Suprapubic skin (tissue), 4 donors: ENCODE results near the gene DERL3. TPM values are rescaled to one million over a fixed set of nuclear protein-coding genes. Genes with fewer than 3 reads are reported as not detected.

Source experiments
- DNase-seq, 2 donors: peaks; one replicate each; pipeline ENCODE4 v3.0.0-alpha.2; 2019; ENCODE audit warnings: low spot score in 2 of 2
- H3K27ac ChIP-seq: fragments of 200-600 bp; sonication (generic); one replicate; pipeline ENCODE4 v1.5.1; 2019
- H3K27me3 ChIP-seq: fragments of 200-600 bp; sonication (generic); one replicate; pipeline ENCODE4 v1.5.1; 2019
- H3K36me3 ChIP-seq: fragments of 200-600 bp; sonication (generic); one replicate; pipeline ENCODE4 v1.5.1; 2019
- H3K4me1 ChIP-seq: fragments of 200-600 bp; sonication (generic); one replicate; pipeline ENCODE4 v1.5.1; 2019
- H3K4me3 ChIP-seq: fragments of 200-600 bp; sonication (generic); one replicate; pipeline ENCODE4 v1.5.1; 2019; ENCODE audit warnings: mild to moderate bottlenecking
- H3K9me3 ChIP-seq: fragments of 200-600 bp; sonication (generic); one replicate; pipeline ENCODE4 v1.5.1; 2019
- EP300 ChIP-seq: sonication (generic); formaldehyde crosslinking; IDR thresholded peaks from one replicate; pipeline ENCODE4 v1.6.1; 2017; ENCODE audit warnings: antibody characterized with exemption
- POLR2A ChIP-seq, 2 donors: fragments of 450-650 bp; IDR thresholded peaks; one replicate each; pipeline ENCODE4 v1.6.1; 2017; ENCODE audit warnings: antibody characterized with exemption in 2 of 2, mild to moderate bottlenecking in 2 of 2, moderate library complexity in 2 of 2
- POLR2AphosphoS5 ChIP-seq, 3 donors: sonication (generic); formaldehyde crosslinking; IDR thresholded peaks; one replicate each; pipeline ENCODE4 v1.6.1; 2017; ENCODE audit warnings: antibody characterized with exemption in 3 of 3
- WGBS: methylation state at CpG from one replicate; pipeline ENCODE4 v1.1.5; 2018; 5-methylcytosine and 5-hydroxymethylcytosine counted together
- total RNA-seq, 4 donors: library from RNA; depleted of rRNA; stranded (reverse); fragments of >200 nt; gene quantifications; one replicate each; pipeline ENCODE4 v1.1.0, GENCODE V29; 2016
- TF ChIP-seq, protein P1 (sequence below), 2 donors: fragments of 200-600 bp in 1 of 2; fragments of 450-650 bp in 1 of 2; sonication (generic) in 1 of 2; IDR thresholded peaks; one replicate each; pipeline ENCODE4 v1.5.1; 2016 to 2019; ENCODE audit warnings: antibody characterized with exemption in 2 of 2, mild to moderate bottlenecking in 1 of 2, moderate library complexity in 1 of 2

DERL3 gene
- total RNA-seq, 4 donors from 2014 or later = 0.34 to 0.94 (median 0.56) TPM; not detected in 1

DNA sequence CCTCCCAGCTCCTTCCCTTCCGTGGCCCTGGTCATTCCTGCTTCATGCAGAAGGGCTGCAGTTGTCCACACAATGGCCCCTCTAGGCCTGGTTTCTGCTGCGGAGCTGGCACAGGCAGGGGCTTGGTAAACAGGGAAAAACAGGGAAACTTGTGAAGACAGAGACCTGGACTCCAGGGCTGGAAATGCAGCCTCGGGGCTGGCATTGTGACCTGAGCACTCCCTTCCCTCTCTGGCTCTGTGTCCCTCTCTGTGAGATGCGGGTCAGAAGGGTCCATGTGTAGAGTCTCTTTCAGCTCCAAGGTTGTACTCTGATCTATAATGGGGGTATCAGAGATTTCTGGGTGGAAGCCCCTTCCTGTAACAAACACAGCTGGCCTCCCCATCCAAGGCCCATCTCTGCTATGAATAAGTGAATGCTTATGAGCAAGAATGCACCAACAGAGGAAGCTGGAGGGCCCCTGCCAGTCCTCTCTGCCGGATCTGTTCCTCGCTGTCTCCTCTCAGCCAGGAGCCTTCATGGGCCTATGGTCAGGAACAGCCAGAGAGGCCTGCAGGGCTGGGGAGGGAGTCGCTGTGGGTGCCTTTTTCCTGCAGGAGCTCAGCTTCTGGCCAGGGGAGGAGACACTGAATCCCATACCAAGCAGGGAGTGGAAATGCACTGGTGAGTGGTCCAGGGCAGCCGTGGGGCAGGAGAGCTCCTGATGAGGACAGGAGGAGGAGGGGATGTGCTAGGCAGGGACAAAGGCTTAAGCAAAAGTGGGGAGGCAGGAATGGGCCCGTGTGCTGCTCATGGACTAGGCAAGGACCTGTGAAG lies 6.7 kb upstream of the DERL3 start:
- no peak overlapping the region for H3K4me3 ChIP-seq
- DNase-seq = no peak
- no peaks in the 10 kb centered on the region for H3K36me3 ChIP-seq
- peaks cover 25% of the 10 kb centered on the region for H3K4me1 ChIP-seq
- TF ChIP-seq EP300 (no peak), POLR2A (IDR thresholded peaks at IDR 0.05) (no peak), POLR2AphosphoS5 (IDR thresholded peaks at IDR 0.05) (no peak)
- TF ChIP-seq, protein P1, sequence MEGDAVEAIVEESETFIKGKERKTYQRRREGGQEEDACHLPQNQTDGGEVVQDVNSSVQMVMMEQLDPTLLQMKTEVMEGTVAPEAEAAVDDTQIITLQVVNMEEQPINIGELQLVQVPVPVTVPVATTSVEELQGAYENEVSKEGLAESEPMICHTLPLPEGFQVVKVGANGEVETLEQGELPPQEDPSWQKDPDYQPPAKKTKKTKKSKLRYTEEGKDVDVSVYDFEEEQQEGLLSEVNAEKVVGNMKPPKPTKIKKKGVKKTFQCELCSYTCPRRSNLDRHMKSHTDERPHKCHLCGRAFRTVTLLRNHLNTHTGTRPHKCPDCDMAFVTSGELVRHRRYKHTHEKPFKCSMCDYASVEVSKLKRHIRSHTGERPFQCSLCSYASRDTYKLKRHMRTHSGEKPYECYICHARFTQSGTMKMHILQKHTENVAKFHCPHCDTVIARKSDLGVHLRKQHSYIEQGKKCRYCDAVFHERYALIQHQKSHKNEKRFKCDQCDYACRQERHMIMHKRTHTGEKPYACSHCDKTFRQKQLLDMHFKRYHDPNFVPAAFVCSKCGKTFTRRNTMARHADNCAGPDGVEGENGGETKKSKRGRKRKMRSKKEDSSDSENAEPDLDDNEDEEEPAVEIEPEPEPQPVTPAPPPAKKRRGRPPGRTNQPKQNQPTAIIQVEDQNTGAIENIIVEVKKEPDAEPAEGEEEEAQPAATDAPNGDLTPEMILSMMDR (IDR thresholded peaks at IDR 0.05) = no peak
- H3K27ac ChIP-seq = no peak overlapping the region
- H3K9me3 ChIP-seq = no peaks in the 10 kb centered on the region
- 62% methylated on average over 8 of the region's 9 CpGs for WGBS
- no peaks in the 10 kb centered on the region for H3K27me3 ChIP-seq

DNA sequence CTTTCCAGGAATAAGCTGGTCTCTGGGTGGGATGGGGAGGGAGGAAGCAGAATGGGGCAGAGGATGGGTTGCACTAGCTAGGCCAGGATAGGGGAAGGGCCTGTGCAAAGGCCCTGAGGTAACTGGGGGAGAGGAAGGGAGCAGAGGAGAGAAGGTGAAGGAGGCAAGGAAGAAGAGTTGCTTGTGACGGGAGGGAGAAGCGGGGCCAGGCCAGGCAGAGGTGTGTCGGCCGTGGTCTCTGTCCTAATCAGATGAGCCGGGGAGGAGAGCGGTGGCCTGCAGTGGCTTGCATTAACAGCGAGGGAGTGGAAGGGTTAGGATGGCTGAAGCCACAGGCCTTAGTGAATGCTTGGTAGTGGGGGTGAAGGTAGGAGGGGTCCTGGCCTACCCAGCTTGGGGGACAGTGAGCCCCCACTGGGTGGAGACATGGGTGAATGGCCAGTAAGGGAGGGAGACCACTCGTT lies 6.0 kb upstream of the DERL3 start:
- no peaks in the 10 kb centered on the region for H3K27me3 ChIP-seq
- H3K4me3 ChIP-seq = no peak overlapping the region
- no peak overlapping the region for H3K27ac ChIP-seq
- H3K4me1 ChIP-seq = peaks cover 24% of the 10 kb centered on the region
- no peak for DNase-seq
- H3K36me3 ChIP-seq = no peaks in the 10 kb centered on the region
- TF ChIP-seq POLR2AphosphoS5 (IDR thresholded peaks at IDR 0.05) (no peak), EP300 (no peak), POLR2A (IDR thresholded peaks at IDR 0.05) (no peak)
- TF ChIP-seq, protein P1 (IDR thresholded peaks at IDR 0.05) = no peak
- no peaks in the 10 kb centered on the region for H3K9me3 ChIP-seq
- WGBS = 80% methylated on average over 8 of the region's 8 CpGs

DNA sequence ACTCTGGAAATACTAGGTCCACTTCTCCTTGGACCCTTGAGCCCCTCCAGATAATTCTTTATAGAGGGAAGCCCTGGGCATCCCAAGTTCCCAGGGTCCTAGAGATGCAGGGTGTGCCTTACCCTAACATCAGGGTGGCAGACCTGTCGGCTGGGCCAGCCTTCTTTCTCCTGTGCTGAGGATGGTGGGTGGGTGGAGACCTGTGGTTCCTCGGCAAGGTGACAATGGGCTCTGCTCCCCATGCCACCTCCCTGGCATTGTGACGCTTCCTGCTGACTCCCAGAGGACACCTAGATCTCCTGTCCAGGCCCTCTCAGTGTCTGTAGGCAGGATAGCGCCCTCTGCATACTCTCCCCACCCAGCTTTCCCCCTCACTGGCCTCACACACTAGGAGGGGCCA lies 3.8 kb upstream of the DERL3 start:
- H3K36me3 ChIP-seq = no peaks in the 10 kb centered on the region
- no peak overlapping the region for H3K27ac ChIP-seq
- H3K4me1 ChIP-seq = peaks cover 31% of the 10 kb centered on the region
- WGBS = 82% methylated on average over 2 of the region's 4 CpGs
- H3K27me3 ChIP-seq = no peaks in the 10 kb centered on the region
- TF ChIP-seq POLR2AphosphoS5 (IDR thresholded peaks at IDR 0.05) = no peak
- no peak for TF ChIP-seq EP300
- TF ChIP-seq POLR2A (IDR thresholded peaks at IDR 0.05) = no peak
- TF ChIP-seq, protein P1 (IDR thresholded peaks at IDR 0.05) = no peak
- no peaks in the 10 kb centered on the region for H3K9me3 ChIP-seq
- no peak overlapping the region for H3K4me3 ChIP-seq
- no peak for DNase-seq

DNA sequence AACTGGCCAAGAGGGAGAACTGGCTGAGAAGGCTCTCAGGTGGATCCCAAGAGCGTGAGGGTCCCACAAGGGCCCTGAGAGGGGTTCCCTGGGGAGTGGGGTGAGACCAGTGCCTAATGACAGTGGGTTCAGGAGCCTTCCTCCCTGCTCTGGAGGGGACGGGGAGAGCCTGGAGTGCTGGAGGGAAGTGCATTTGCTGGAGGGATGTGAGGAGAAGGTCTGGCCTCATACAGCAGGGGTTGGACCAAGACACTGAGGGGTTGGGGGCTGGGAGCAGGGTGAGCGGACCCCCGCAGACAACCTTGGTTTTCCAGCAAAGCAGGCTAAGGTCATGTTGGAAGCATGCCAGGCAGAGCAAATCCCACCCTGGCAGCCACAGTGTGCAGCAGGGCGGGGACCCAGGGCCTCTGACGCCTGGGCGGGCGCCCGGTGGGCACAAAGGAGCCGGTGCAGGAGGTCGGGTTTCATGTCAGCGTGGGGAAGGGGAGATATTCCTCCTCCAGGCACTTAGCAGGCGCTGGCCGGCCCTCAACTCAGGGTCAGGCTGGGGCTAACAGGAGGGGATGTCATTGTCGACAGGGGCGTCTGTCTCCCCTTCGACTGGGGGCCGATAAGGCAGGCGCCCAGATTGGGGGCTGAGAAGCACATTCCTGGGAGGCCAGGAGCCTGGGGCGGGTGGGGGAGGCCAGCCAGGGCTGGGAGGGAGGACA lies 3.1 kb upstream of the DERL3 start:
- 80% methylated on average over 20 of the region's 20 CpGs for WGBS
- no peak for DNase-seq
- Histone ChIP-seq H3K27ac (no peak overlapping the region), H3K4me1 (peaks cover 27% of the 10 kb centered on the region), H3K36me3 (no peaks in the 10 kb centered on the region), H3K4me3 (no peak overlapping the region), H3K27me3 (no peaks in the 10 kb centered on the region), H3K9me3 (no peaks in the 10 kb centered on the region)
- TF ChIP-seq POLR2AphosphoS5 (IDR thresholded peaks at IDR 0.05) (no peak), EP300 (no peak), POLR2A (IDR thresholded peaks at IDR 0.05) (no peak)
- TF ChIP-seq, protein P1 (IDR thresholded peaks at IDR 0.05) = no peak

DNA sequence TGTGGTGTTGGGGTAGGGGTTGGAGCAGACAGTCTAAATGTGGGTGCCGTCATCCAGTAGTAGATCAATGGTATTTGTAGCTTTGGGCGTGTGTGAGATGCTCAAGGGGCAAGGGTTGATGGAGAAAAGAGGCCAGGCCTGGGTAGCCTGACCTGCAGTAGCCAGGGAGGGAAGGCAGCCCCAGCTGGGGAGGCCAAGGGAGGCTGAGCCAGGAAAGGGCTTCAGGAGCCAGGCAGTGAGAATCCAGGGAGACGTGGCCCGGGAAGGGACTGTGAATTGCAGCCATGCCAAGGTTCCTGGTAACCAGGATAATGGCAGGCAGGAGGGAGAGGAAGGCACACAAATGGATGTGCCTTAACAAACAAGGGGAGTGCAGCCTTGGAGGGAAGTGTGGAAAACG lies 2.5 kb upstream of the DERL3 start:
- 69% methylated on average over 5 of the region's 5 CpGs for WGBS
- no peak overlapping the region for H3K27ac ChIP-seq
- H3K4me1 ChIP-seq = peaks cover 21% of the 10 kb centered on the region
- no peak for DNase-seq
- no peaks in the 10 kb centered on the region for H3K36me3 ChIP-seq
- H3K9me3 ChIP-seq = no peaks in the 10 kb centered on the region
- H3K4me3 ChIP-seq = no peak overlapping the region
- no peak for TF ChIP-seq POLR2A (IDR thresholded peaks at IDR 0.05)
- H3K27me3 ChIP-seq = no peaks in the 10 kb centered on the region
